A549 (cell line): ENCODE measurements around the gene ARHGAP27. TPM values are rescaled to one million over a fixed set of nuclear protein-coding genes. Genes with fewer than 3 reads are reported as not detected.

Source experiments
- ATAC-seq, 2 experiments: fragments of 200-7000 bp in 1 of 2; fragments of >200 bp in 1 of 2; cut with Nextera tagmentation in 1 of 2; cut with Tn5 transposase in 1 of 2; 3 replicates each; pipeline versions ENCODE4 v1.8.0 to v1.9.1; 2018 to 2020; ENCODE audit warnings: mild to moderate bottlenecking in 1 of 2, moderate library complexity in 1 of 2
- CTCF ChIA-PET: fragments of 300-600 bp; sonication (Branson Sonifier 250); formaldehyde crosslinking; extraction: SDS; loops from one replicate; lab custom pipeline; 2021; ENCODE audit warnings: antibody characterized with exemption, inconsistent platforms; lab: Yijun Ruan, JAX
- POLR2A ChIA-PET: fragments of 350-600 bp; formaldehyde crosslinking; extraction: SDS; loops from one replicate; lab custom pipeline; 2021; ENCODE audit warnings: antibody characterized with exemption, inconsistent platforms; lab: Yijun Ruan, JAX
- DNase-seq, 2 experiments: peaks; one replicate each; pipeline versions ENCODE4 v3.0.0 to v3.0.0-alpha.2; 2011 to 2016; ENCODE audit warnings: low read depth in 1 of 2, low spot score in 1 of 2
- FAIRE-seq: peaks from 2 replicates; lab custom pipeline; 2011; peaks lifted over from hg19 to GRCh38; lab: Jason Lieb, UNC
- H3K27ac ChIP-seq, 2 experiments: fragments of >200 bp; sonication (Bioruptor Twin); formaldehyde crosslinking; 3 replicates each; pipeline ENCODE4 v1.5.1; 2016 to 2017
- H3K4me1 ChIP-seq: fragments of >200 bp; sonication (Bioruptor Twin); formaldehyde crosslinking; 3 replicates; pipeline ENCODE4 v1.6.1; 2016
- H3K4me2 ChIP-seq: fragments of >200 bp; sonication (Bioruptor Twin); formaldehyde crosslinking; 3 replicates; pipeline ENCODE4 v1.6.1; 2016
- H3K4me3 ChIP-seq: fragments of >200 bp; sonication (Bioruptor Twin); formaldehyde crosslinking; 3 replicates; pipeline ENCODE4 v1.5.1; 2016
- H3K9me3 ChIP-seq: fragments of >200 bp; sonication (Bioruptor Twin); formaldehyde crosslinking; 3 replicates; pipeline ENCODE4 v1.6.1; 2016
- CBX2 ChIP-seq: fragments of 200-600 bp; sonication (generic); IDR thresholded peaks from 2 replicates; pipeline ENCODE4 v1.6.1; 2016; ENCODE audit warnings: low read depth, mild to moderate bottlenecking, borderline replicate concordance
- CBX8 ChIP-seq: fragments of 200-600 bp; sonication (generic); IDR thresholded peaks from 2 replicates; pipeline ENCODE4 v1.6.1; 2016
- E2F6 ChIP-seq: IDR thresholded peaks from 2 replicates; pipeline ENCODE4 v1.6.1; 2012; ENCODE audit warnings: low read depth, borderline replicate concordance
- EHMT2 ChIP-seq: fragments of 200-600 bp; sonication (generic); IDR thresholded peaks from 2 replicates; pipeline ENCODE4 v1.6.1; 2016; ENCODE audit warnings: antibody characterized with exemption, low read depth, mild to moderate bottlenecking, moderate library complexity
- ESRRA ChIP-seq: fragments of 150-350 bp; IDR thresholded peaks from 2 replicates; pipeline ENCODE4 v1.6.1; 2014; ENCODE audit warnings: mild to moderate bottlenecking, low read length, borderline replicate concordance
- GATA3 ChIP-seq: IDR thresholded peaks from 2 replicates; pipeline ENCODE4 v1.6.1; 2012; ENCODE audit warnings: borderline replicate concordance
- HOXB13 ChIP-seq: fragments of 250-450 bp; sonication (Bioruptor Pico); IDR thresholded peaks from 2 replicates; pipeline ENCODE4 v1.5.0; 2020; ENCODE audit warnings: low read depth, mild to moderate bottlenecking, moderate library complexity
- HOXB5 ChIP-seq: fragments of 250-450 bp; sonication (Bioruptor Pico); IDR thresholded peaks from 2 replicates; pipeline ENCODE4 v1.5.0; 2020; ENCODE audit warnings: mild to moderate bottlenecking, moderate library complexity
- JUN ChIP-seq, 2 experiments: fragments of >200 bp; sonication (Bioruptor Twin); formaldehyde crosslinking; IDR thresholded peaks; 2 replicates in 1 of 2; 3 replicates in 1 of 2; pipeline ENCODE4 v1.6.1; 2016 to 2017
- JUNB ChIP-seq: fragments of >200 bp; sonication (Bioruptor Twin); formaldehyde crosslinking; IDR thresholded peaks from 2 replicates; pipeline ENCODE4 v1.6.1; 2016
- KDM5A ChIP-seq: fragments of 200-600 bp; sonication (generic); IDR thresholded peaks from 2 replicates; pipeline ENCODE4 v1.6.1; 2016; ENCODE audit warnings: antibody characterized with exemption, mild to moderate bottlenecking
- MAZ ChIP-seq: fragments of 150-350 bp; IDR thresholded peaks from 2 replicates; pipeline ENCODE4 v1.6.1; 2014; ENCODE audit warnings: antibody characterized with exemption, low read depth, low read length, borderline replicate concordance
- MYC ChIP-seq: IDR thresholded peaks from 2 replicates; pipeline ENCODE4 v1.6.1; 2012; ENCODE audit warnings: mild to moderate bottlenecking, inconsistent platforms, low read length, improper control_type of control experiment, borderline replicate concordance
- NFE2L2 ChIP-seq: fragments of 150-350 bp; conservative IDR thresholded peaks from 2 replicates; pipeline ENCODE4 v1.6.1; 2014; ENCODE audit warnings: low read length
- NPAS2 ChIP-seq: fragments of 250-450 bp; sonication (Bioruptor Pico); IDR thresholded peaks from 2 replicates; pipeline ENCODE4 v1.8.0; 2022; ENCODE audit warnings: mild to moderate bottlenecking, moderate library complexity, borderline replicate concordance
- RAD21 ChIP-seq, 2 experiments: fragments of >200 bp in 1 of 2; sonication (Bioruptor Twin) in 1 of 2; formaldehyde crosslinking in 1 of 2; IDR thresholded peaks in 1 of 2; conservative IDR thresholded peaks in 1 of 2; 2 replicates in 1 of 2; 3 replicates in 1 of 2; pipeline ENCODE4 v1.6.1; 2012 to 2018; ENCODE audit warnings: inconsistent platforms in 1 of 2
- RARB ChIP-seq: fragments of 250-450 bp; sonication (Bioruptor Pico); IDR thresholded peaks from 2 replicates; pipeline ENCODE4 v1.8.0; 2021; ENCODE audit warnings: mild to moderate bottlenecking, moderate library complexity
- RCOR1 ChIP-seq: fragments of 150-350 bp; IDR thresholded peaks from 2 replicates; pipeline ENCODE4 v1.6.1; 2014; ENCODE audit warnings: antibody characterized with exemption, low read length, low read depth
- RFX5 ChIP-seq: fragments of 450-650 bp; IDR thresholded peaks from 2 replicates; pipeline ENCODE4 v1.7.1; 2014; ENCODE audit warnings: antibody characterized with exemption, mild to moderate bottlenecking, moderate library complexity
- RNF2 ChIP-seq: fragments of 200-600 bp; sonication (generic); IDR thresholded peaks from 2 replicates; pipeline ENCODE4 v1.6.1; 2016; ENCODE audit warnings: low read depth, mild to moderate bottlenecking, antibody characterized with exemption, moderate library complexity, borderline replicate concordance
- SMC3 ChIP-seq: fragments of >200 bp; sonication (Bioruptor Twin); formaldehyde crosslinking; IDR thresholded peaks from 3 replicates; pipeline ENCODE4 v1.6.1; 2018; ENCODE audit warnings: inconsistent platforms
- ZSCAN20 ChIP-seq: fragments of 250-450 bp; sonication (Bioruptor Pico); IDR thresholded peaks from 2 replicates; pipeline ENCODE4 v1.8.0; 2022; ENCODE audit warnings: mild to moderate bottlenecking, moderate library complexity
- WGBS: methylation state at CpG from one replicate; pipeline ENCODE4 v1.1.6; 2017; ENCODE audit errors: missing lambda C conversion rate; 5-methylcytosine and 5-hydroxymethylcytosine counted together
- polyA plus RNA-seq, 4 experiments: library from polyadenylated mRNA; depleted of rRNA in 3 of 4; stranded (reverse); fragments of >200 nt; fragmentation: RNase III in 1 of 4; extraction: RNeasy Plus Mini Kit Qiagen cat#74134 plus additional on column Dnase treatment in 1 of 4; gene quantifications; 2 replicates in 3 of 4; 3 replicates in 1 of 4; pipeline ENCODE4 v1.2.3, GENCODE V29; 2011 to 2017
- TF ChIP-seq, protein P1 (sequence below): fragments of >200 bp; sonication (Bioruptor Twin); formaldehyde crosslinking; IDR thresholded peaks from 3 replicates; pipeline ENCODE4 v1.5.1; 2016
- TF ChIP-seq, protein P2 (sequence below): fragments of >200 bp; sonication (Bioruptor Twin); formaldehyde crosslinking; IDR thresholded peaks from 3 replicates; pipeline ENCODE4 v1.6.1; 2016
- TF ChIP-seq, protein P3 (sequence below): IDR thresholded peaks from 2 replicates; pipeline ENCODE4 v1.6.1; 2012

Gene ARHGAP27
- polyA plus RNA-seq, 2 of the 4 experiments (the other 2 are of a cell fraction), result 10.0 to 16.4 TPM

- WGBS, result 95% methylated on average over 75 of the region's 82 CpGs
- ATAC-seq (no peak), DNase-seq (no peak), FAIRE-seq (no peak)
- TF ChIP-seq RNF2 (no peak), RCOR1 (no peak), JUNB (no peak), NFE2L2 (no peak), MYC (no peak), ZSCAN20 (CRISPR knock-in tag) (no peak), CBX2 (no peak)
- Histone ChIP-seq H3K27ac (no peak overlapping the region), H3K4me1 (peaks cover 31% of the 10 kb centered on the region), H3K9me3 (no peaks in the 10 kb centered on the region), H3K4me3 (no peak overlapping the region), H3K4me2 (no peak overlapping the region)
- POLR2A ChIA-PET, result no interaction called here
- CTCF ChIA-PET, result interaction anchor here (0.7 to 11.0 kb wide), 11 partner anchors 10 to 330 kb away, joined by 3 to 331 read pairs (median 7); partner anchors contain the start of gene FMNL1
Measured at GRCh38 chr17:45429339-45430005, 3.2 kb downstream of the ARHGAP27 start.

DNA sequence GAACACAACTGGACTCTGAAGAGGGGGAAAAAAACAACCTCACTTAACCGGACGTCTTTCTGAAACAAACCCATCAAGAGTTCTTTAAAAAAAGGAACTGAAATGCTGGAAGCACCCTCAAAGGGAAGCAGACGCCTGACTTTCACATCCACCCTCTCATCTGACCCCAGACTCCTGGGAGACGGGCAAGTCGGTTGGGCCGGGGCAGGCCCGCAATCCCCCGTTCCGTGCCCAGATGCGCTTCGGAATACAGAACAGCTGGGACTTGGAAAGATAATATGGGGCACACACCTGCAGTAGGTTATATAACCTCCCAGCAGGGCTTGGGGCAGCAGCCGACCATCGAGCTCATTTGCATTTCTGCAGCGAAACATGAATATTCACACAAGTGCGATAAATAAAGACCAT lies 3.7 kb downstream of the ARHGAP27 start:
- Histone ChIP-seq H3K9me3 (no peaks in the 10 kb centered on the region), H3K4me2 (peak overlapping the region; percentile 74), H3K27ac (no peak overlapping the region), H3K4me3 (no peak overlapping the region), H3K4me1 (peaks cover 37% of the 10 kb centered on the region)
- peak; percentile 84 for FAIRE-seq
- no peak for DNase-seq
- no peak for ATAC-seq
- WGBS, result 87% methylated on average over 15 of the region's 15 CpGs
- TF ChIP-seq HOXB13, result no peak
- TF ChIP-seq MYC, result no peak
- no peak for TF ChIP-seq SMC3
- TF ChIP-seq, protein P1, sequence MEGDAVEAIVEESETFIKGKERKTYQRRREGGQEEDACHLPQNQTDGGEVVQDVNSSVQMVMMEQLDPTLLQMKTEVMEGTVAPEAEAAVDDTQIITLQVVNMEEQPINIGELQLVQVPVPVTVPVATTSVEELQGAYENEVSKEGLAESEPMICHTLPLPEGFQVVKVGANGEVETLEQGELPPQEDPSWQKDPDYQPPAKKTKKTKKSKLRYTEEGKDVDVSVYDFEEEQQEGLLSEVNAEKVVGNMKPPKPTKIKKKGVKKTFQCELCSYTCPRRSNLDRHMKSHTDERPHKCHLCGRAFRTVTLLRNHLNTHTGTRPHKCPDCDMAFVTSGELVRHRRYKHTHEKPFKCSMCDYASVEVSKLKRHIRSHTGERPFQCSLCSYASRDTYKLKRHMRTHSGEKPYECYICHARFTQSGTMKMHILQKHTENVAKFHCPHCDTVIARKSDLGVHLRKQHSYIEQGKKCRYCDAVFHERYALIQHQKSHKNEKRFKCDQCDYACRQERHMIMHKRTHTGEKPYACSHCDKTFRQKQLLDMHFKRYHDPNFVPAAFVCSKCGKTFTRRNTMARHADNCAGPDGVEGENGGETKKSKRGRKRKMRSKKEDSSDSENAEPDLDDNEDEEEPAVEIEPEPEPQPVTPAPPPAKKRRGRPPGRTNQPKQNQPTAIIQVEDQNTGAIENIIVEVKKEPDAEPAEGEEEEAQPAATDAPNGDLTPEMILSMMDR, result no peak
- TF ChIP-seq JUN (IDR thresholded peaks at IDR 0.05), result no peak
- TF ChIP-seq RFX5, result no peak
- TF ChIP-seq MAZ, result no peak
- TF ChIP-seq ZSCAN20 (CRISPR knock-in tag), result no peak
- TF ChIP-seq HOXB5, result no peak
- no peak for TF ChIP-seq EHMT2
- no peak for TF ChIP-seq KDM5A
- TF ChIP-seq, protein P2, sequence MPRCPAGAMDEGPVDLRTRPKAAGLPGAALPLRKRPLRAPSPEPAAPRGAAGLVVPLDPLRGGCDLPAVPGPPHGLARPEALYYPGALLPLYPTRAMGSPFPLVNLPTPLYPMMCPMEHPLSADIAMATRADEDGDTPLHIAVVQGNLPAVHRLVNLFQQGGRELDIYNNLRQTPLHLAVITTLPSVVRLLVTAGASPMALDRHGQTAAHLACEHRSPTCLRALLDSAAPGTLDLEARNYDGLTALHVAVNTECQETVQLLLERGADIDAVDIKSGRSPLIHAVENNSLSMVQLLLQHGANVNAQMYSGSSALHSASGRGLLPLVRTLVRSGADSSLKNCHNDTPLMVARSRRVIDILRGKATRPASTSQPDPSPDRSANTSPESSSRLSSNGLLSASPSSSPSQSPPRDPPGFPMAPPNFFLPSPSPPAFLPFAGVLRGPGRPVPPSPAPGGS, result no peak
- TF ChIP-seq CBX8, result no peak
- no peak for TF ChIP-seq NPAS2
- TF ChIP-seq RARB (CRISPR knock-in tag), result no peak
- ChIA-PET CTCF (interaction anchor here (0.7 to 11.0 kb wide), 20 partner anchors 10 to 330 kb away, joined by 3 to 331 read pairs (median 5); partner anchors contain the start of gene FMNL1), POLR2A (no interaction called here)

GRCh38 chr17:45428050-45428617 lies 4.5 kb downstream of the ARHGAP27 start:
- POLR2A ChIA-PET, result no interaction called here
- FAIRE-seq (peak; percentile 61), ATAC-seq (peak; percentile 17 to 66), DNase-seq (peak; percentile 83 to 94)
- TF ChIP-seq RAD21 (conservative IDR thresholded peaks at IDR 0.05 in 1 of 2, IDR thresholded peaks at IDR 0.05 in 1 of 2) (peak; percentile 90 to 93), E2F6 (peak; percentile 26; the same call in 1 of the 2 replicates), SMC3 (peak; percentile 93), MAZ (0 out of 2 replicates have a peak, but pooled peaks have one; percentile 50), MYC (no peak), GATA3 (no peak), ESRRA (0 out of 2 replicates have a peak, but pooled peaks have one; percentile 16)
- TF ChIP-seq, protein P1, result peak; percentile 97
- TF ChIP-seq, protein P3, sequence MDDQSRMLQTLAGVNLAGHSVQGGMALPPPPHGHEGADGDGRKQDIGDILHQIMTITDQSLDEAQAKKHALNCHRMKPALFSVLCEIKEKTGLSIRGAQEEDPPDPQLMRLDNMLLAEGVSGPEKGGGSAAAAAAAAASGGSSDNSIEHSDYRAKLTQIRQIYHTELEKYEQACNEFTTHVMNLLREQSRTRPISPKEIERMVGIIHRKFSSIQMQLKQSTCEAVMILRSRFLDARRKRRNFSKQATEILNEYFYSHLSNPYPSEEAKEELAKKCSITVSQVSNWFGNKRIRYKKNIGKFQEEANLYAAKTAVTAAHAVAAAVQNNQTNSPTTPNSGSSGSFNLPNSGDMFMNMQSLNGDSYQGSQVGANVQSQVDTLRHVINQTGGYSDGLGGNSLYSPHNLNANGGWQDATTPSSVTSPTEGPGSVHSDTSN, result peak; percentile 52; the same call in 1 of the 2 replicates
- peak overlapping the region; percentile 74 for H3K4me2 ChIP-seq
- CTCF ChIA-PET, result interaction anchor here (0.7 to 11.0 kb wide), 23 partner anchors 11 to 329 kb away, joined by 3 to 331 read pairs (median 6); partner anchors contain the start of gene FMNL1
- no peaks in the 10 kb centered on the region for H3K9me3 ChIP-seq
- WGBS, result 4% methylated on average over 16 of the region's 26 CpGs
- H3K4me1 ChIP-seq, result peaks cover 38% of the 10 kb centered on the region
- H3K4me3 ChIP-seq, result no peak overlapping the region
- peak overlapping the region in 1 of 2 experiments; percentile 56; a peak in 2 of 6 replicates for H3K27ac ChIP-seq
